GM18508 (cell line): ENCODE measurements around the gene TNFRSF11A.

ENCODE experiments used
- ATAC-seq: cut with Tn5 transposase; IDR thresholded peaks from one replicate; pipeline ENCODE4 v1.9.1; 2021; ENCODE audit warnings: moderate number of reproducible peaks; ENCODE audit not compliant: insufficient read depth, unreplicated experiment

TNFRSF11A gene

DNA sequence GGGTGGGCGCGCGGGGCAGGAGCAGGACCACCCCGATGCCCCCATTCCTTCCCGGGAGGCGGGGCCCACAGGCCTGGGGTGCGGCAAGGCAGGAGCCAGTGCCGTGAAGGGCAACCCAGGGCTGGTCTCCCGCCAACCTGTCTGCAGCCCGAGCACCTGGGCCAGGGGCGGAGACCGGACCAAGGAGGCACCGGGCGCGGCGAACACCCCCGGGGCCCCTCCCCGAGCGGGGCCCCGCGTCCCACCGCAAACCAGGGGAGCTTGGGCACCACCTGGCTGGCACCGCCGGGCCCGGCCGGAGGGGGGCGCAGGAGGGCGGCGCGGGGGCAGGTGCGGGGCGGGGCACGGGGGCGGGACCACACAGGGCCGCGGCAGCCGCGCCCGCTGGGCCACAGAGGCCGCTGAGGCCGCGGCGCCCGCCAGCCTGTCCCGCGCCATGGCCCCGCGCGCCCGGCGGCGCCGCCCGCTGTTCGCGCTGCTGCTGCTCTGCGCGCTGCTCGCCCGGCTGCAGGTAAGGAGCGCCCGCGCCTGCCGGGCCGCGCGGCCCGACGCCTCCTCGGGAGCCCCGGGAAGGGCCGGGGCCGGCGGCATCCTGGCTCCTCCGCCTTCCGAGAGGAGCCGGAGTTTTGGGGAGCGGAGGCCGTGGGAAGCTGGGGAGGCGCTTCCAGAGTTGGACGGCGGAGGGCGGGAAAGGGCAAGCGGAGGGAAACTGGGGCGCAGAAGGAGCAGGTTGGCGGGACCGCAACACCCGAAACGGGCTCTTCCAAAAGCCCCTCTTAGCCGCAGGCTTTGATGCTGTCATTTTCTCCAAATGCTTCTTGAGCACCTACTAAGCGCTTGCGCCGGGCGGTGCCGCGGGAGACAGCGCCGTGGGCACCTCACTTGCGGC lies at the start of gene TNFRSF11A:
Gene TNFRSF11A, plus strand, starts transcription at position 394 of the 889 bp plus-strand sequence. Its CDS starts 43 bp downstream, at position 437.
- no peak for ATAC-seq

DNA sequence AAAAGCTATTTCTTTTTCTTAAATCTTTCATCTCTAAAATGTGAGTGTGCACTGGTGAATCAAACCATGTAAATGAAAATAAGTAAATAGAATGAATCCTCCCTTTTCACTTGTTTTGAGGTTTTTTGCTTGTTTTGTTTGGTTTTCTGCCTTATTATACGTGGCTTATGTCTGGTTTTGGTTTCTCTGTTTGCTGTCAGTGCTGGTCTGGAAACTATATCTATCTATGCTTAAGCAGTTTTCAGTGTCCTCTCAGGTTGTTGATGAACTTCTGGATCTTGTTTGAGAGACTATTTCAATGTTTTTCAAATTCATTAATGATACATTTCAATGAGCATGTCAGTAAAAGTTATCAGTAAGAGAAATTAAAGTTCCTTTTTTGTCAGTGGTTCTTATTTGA lies 48.1 kb upstream of the TNFRSF11A start:
- no peak for ATAC-seq

DNA sequence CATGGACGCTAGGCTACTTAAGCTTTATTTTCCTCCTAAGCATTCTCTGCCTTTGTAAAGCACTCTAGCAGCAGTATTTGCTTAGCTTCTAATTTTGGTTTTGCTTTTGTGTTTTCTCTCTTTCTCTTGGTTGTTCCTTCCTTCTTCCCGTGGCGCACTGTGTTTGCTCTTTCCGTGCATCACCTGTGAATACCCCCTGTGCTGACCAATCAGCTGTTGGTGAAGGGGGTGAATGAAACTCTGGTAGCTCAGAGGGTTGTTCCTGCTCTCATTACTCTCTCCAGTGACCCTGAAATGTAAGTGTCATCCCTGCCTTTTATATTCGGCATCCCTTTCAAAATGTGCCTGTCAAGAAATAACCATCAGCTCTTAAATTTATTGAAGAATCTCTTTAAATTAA lies 45.5 kb upstream of the TNFRSF11A start:
- no peak for ATAC-seq

DNA sequence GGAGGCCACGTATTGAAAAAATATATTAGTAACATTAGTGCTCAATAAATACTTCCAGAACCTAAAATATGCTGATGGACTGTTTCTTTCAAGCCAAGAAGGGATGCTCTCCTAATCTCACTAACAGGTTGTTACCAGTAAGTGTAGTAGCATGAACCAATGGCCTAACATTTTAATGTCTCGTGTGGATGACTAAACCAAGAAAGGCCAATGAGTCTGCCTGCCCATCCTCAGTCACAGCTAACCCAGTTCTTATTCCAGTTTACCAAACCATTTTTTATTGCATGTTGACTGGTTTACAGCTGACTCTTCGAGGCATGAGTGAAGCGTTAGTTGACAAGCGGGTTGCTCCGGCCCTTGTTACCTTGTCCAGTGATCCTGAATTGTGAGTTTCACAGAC lies 45.1 kb upstream of the TNFRSF11A start:
- ATAC-seq: no peak

DNA sequence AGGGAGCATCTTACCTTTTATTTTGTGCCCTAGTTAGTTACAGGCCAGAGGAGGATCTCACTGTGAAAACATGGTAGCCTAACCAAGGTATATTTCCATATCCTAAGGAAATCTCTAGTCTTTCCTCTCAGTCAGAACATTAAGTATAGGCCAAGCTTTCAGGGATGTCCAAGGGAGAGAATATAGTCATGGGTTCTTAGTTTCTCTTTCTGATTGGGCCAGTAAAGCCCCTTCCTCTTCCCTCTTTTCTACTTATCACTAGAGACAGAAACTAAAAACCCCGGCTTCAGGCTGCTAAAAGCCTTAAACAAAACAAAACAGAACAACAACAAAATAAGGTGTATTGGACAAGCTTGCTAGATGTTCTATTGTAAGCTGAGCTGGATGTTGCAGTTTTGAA lies 44.3 kb upstream of the TNFRSF11A start:
- no peak for ATAC-seq

DNA sequence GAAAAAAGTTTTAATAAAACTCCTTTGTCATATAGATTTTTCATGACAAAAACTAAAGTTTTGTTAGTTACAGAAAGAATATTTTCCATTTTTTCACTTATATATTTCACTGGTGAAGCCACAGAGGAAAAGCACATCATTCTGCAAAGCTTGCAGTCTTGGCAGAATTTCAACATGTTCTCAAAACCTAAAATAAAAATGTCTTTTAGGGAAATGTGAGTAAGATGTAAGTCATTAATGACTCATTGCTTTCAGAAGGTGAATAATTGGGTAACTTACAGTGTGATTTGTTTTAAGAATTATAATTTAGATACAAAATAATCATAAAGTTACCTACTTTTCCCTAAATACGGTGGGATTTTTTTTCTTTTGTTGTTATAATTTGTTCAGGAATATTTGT lies 43.4 kb upstream of the TNFRSF11A start:
- no peak for ATAC-seq

DNA sequence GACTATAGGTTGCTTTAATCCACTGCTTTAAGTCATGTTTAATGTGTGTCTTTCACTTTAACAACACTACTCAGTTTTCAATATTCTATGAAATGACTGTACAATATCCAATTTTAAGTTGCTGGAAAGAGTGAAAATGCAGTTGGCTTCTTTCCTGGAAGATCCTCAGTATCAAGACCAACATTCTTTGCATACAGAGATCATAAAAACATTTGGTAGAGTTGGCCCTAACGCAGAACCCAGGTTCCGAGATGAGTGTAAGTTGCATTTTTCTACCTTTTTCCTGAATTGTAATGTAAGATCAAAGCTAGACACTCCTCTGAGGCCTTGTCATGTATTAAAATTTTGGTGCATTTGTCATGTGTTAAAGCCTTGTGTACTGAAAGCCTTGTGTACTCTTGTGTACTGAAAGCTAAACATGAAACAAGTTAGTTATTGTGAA lies 42.9 kb upstream of the TNFRSF11A start:
- ATAC-seq: no peak

DNA sequence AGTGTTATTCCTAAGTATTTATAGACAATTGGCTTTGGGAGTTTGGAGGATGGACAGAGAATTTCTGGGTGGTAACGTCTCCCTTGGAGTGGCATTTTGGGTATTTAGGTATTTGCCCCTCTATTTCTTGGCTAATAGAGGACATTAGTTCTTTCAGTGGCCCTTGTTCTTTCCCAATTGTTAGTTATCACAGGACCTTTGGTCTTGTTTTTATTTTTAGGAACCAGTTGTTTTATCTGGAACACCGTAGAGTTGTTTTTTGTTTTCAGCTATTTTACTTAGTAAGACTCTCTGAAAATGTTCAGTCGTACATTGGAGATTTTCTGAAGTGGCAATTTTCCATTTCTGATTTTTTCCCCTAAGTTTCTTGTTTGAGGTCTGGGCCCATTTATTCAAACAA lies 40.5 kb upstream of the TNFRSF11A start:
- no peak for ATAC-seq

DNA sequence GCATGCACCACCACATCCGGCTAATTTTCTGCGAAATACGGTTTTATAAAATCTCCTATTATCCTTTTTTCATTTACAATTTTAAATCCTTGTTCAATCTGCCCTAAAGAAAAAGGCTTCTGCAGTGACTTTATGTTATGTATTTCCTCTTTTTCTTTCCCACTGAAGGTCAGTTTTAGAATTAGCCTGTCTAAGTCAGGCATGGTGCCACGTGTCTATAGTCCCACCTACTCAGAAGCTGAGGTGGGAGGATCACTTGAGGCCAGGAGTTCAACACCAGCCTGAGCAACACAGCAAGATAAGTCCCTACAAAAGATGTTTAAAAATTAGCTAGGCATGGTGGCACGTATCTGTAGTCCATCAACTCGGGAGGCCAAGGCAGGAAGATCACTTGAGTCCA lies 39.8 kb upstream of the TNFRSF11A start:
- ATAC-seq: no peak

DNA sequence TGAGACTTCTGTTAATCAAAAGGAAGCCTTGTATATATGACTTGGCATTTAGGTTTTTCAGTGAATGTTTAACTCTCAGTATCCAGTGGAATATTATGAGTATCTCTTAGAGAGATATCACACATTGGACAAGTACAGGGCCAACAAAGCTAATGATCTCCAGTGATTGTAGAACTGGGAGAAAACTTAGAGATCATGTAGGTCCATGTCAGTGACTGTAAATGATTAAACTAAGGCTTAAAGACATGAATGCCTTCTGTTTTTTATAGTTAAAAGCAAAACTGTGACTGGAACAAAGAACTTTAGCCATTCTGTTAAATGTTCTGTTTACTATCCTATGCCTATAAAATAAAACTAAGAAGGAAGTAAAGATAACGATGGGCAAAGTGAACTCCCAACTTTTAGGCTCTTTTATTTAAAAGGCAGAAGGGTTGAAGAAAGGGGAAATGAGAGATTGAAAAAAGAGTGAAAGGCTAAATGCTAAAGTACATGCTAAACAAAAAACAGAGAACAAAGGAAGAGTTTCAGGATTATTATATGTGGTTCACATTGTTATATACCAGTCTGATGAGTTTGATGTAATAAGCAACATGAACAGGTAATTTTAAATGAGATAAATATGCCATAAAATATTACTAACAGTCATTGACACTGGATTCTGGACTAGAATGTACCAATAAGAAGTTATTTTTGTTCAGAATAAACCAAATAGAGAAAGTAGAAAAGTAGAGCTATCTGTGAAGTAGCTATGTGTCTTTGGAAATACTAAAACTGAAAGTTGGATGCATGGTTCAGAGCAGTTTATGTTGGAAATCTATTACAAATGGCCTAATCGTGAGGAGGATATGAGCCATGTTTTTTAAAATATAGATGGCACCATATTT lies 37.1 kb upstream of the TNFRSF11A start:
- ATAC-seq: no peak

DNA sequence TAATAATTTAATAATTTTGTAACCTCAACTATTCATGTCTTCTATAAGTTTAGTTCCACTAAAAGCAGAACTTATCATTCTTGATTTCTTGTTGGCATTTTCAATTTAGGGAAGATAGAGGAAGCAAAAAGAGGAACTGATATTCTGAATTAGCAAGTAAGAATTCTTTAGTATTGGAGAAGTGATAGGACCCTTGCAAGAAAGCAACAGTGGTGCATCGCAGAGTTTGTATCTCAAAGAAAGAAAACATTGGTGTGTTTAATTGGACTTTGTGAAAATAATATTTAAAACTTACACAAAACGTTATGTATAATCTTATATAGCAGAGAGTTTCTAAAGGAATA lies 36.5 kb upstream of the TNFRSF11A start:
- ATAC-seq: no peak

DNA sequence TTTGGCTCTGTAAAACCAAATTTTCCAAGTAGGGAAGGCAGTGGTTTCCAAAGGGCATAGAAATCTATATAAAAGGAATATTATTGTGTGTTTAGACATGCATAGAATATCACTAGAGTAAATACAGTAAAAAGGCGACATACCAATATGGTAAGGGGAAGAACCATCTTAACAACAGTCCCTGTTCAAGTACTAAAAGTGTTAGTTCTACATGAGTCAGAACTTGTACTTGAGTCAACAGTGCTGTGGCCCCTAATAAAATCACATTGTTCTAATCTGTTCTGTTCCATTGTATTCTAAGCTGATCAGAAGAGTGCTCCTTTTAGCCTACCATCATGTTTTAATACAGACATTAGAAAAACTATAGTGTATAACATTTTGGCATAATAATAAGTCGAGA lies 36.1 kb upstream of the TNFRSF11A start:
- ATAC-seq: peak; percentile 40

DNA sequence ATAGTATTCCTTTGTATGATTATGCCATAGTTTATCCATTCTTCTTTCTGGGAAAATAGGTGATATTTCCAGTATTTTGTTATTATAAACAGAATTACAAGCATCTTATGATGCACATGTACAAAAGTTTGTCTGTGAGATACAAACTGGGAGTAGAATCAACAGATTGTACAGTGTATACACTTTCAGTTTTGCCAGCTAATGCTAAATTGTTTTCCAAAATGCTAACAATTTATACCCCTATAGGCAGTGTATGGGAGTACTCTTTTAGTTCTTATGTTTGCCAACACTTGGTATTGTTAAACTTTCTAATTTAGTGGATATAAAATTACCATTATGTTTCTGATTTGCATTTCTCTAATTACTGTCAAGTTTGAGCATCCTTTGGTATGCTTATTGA lies 31.0 kb upstream of the TNFRSF11A start:
- ATAC-seq: no peak

DNA sequence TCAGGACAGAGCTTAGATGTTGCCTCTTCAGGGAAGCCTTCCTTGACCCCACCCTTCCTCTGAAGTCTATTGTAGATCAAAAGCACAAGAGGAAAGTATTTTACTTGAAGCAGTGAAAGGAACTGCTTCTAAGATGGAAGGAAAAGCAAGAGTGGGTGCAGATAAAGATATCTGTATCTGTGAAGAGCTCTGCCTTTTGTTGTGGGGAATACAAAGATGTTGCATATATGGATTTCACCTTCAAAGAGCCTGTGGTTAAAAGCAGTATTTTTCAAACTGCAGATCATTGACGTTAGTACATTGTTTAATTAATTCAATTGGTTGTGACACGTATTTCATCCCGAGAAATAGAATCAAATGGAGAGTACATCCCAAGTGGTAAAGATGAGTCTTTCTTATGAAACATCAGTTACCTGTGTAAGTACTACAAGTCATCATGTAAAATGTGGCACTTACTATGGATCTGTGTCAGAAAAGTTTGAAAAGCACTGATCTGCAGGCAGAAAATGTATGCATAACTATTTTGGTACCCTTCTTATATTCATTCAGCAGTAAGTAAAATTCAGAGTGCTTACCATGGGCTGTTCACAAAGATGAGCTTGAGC lies 24.6 kb upstream of the TNFRSF11A start:
- ATAC-seq: no peak

DNA sequence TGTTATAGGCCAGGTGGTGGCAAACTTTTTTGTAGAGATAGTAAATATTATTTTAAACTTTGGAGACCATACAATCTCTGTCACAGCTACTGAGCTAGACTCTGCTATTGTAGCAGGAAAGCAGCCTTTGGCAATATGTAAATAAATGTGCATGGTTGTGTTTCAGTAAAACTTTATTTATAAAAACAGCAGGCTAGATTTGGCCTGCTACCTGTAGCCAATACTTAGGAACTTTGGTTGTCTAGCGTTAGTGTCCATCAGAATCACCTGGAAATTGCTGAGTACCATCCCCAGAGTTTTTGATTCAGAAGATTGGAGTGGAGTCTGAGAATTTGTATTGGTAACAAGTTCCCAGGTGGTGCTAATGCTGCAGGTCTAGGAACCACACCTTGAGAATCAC lies 23.8 kb upstream of the TNFRSF11A start:
- no peak for ATAC-seq

DNA sequence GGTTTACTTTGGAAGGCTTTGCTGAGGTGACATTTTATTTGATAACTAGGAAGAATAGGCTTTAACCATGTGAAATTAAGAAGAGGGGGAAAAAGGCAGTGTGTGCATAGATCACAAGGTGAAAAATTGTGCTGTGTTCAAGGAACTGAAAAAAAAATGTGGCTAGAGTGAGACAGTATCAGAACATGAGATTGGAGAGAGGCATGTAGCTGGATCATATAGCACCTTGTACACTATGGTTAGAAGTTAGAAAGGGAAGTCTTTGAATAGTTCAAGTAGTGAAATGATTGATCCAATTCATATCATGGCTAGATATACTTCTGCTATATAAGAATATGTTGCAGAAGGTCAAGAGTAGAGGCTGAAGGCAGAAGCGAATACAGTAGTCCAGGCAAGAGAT lies 12.3 kb upstream of the TNFRSF11A start:
- ATAC-seq: no peak

DNA sequence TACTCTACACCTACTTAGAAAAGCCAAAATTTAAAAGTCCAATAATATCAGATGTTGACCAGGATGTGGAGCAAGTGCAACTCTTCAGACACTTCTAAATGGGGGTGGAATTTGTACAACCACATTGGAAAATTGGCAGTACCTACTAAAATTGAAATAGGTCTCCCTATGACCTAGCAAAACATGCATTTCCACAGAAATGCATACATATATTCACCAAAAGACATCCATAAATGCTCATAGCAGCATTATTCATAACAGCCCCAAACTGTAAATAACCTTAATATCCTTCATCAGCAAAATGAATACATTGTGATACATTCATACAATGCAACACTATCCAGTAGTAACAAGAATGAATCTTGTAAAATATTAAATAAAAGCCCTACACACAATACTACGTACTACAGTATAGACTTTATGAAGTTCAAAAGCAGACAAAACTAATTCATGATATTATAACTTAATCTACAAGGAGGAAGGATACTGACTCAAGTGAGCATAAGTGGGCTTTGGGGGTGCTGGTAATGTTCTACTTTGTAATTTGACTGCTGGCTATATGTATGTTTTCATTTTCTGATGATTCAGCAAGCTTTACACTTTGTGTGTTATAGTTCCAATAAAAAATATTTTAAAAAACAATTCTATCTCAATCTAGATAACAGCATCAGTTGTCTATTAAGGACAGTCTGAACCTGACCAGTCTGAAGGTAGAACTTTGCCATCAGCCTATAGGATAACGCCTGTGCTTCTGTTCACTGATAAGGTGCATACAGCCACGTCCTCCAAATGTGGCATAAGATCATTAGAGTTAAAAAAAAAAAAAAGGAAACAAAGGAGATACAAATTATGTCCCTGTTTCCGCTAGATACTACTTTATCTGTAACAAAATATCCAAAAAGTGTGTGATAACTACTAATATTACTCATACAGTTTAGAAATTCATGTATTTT lies 6.6 kb upstream of the TNFRSF11A start:
- ATAC-seq: no peak

DNA sequence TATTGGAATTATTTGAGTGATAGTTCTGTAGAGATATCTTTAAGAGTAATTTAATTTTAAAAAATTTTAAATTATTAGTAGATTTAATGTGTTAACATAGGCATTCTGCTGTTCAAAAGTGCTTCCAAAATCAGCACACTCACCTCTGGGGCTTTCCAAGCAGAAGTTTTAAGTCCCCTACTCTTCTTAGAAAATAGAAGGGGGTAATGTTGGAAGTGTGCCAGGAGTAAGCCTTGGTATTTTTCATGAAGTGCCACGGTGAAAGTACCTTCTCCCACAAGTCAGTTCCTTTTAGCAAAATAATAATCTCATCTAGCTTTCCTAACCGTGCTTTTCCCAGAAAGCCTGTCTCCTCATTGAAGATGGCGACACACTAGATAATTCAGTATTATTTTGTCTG lies 3.9 kb upstream of the TNFRSF11A start:
- no peak for ATAC-seq

DNA sequence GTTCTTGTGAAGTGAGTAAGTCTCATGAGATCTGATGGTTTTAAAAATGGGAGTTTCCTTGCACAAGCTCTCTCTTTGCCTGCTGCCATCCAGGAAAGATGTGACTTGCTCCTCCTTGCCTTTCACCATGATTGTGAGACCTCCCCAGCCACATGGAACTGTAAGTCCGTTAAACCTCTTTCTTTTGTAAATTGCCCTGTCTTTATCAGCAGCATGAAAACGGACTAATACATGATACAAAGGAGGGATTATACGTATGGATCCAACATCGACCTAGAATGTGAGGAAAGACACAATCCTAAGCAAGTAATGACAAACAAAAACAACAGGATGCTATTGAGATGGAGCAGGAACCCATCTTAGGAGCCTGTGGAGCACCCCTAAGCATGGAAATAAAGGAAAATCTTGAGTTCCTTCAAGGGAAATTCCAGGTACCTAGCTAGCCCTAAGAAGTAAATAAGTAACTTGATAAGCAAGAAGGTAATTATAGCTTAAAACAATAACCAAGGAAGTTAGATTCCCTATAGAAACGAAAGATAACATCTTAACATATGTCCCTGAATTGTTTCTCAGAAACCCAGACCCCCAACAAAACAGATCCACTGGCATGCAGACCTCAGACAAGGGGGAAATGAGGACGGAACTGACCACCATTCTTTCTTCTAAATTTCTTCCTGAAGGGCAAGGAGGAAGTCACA lies 1.5 kb upstream of the TNFRSF11A start:
- ATAC-seq: no peak
